Tibial artery (tissue), 4 donors: ENCODE data around the gene RSL1D1.
"Not testable (repeated sequence)": the region's sequence is repeated elsewhere in the genome, so short reads cannot be mapped to it uniquely, and the experiment has no call there.

Experiments used
- DNase-seq, 2 donors: peaks; one replicate each; pipeline ENCODE4 v3.0.0-alpha.2; 2019
- H3K27ac ChIP-seq, 2 donors: fragments of 200-600 bp; sonication (generic) in 1 of 2; 1 replicate in 1 of 2; 2 replicates in 1 of 2; pipeline ENCODE4 v1.5.1; 2018 to 2019; ENCODE audit warnings: mild to moderate bottlenecking in 1 of 2
- H3K27me3 ChIP-seq, 2 donors: fragments of 200-600 bp; sonication (generic) in 1 of 2; one replicate each; pipeline versions ENCODE4 v1.5.1 to v1.6.0; 2016 to 2019
- H3K36me3 ChIP-seq, 3 donors: fragments of 200-600 bp; sonication (generic) in 2 of 3; one replicate each; pipeline ENCODE4 v1.5.1; 2016 to 2019; ENCODE audit warnings: mild to moderate bottlenecking in 2 of 3
- H3K4me1 ChIP-seq, 4 donors: fragments of 200-600 bp; sonication (generic) in 2 of 4; 1 replicate in 3 of 4; 2 replicates in 1 of 4; pipeline ENCODE4 v1.5.1; 2016 to 2019
- H3K4me3 ChIP-seq, 2 donors: fragments of 200-600 bp; sonication (generic) in 1 of 2; 1 replicate in 1 of 2; 2 replicates in 1 of 2; pipeline ENCODE4 v1.5.1; 2018 to 2019; ENCODE audit warnings: mild to moderate bottlenecking in 2 of 2
- H3K9me3 ChIP-seq, 3 donors: fragments of 200-600 bp; sonication (generic) in 1 of 3; one replicate each; pipeline ENCODE4 v1.5.1; 2016 to 2019
- CTCF ChIP-seq, 2 experiments: fragments of 200-600 bp in 1 of 2; fragments of 450-650 bp in 1 of 2; IDR thresholded peaks; one replicate each; pipeline ENCODE4 v1.5.1; 2017 to 2019; ENCODE audit warnings: antibody characterized with exemption in 2 of 2, mild to moderate bottlenecking in 1 of 2, moderate library complexity in 1 of 2
- intact Hi-C: fragments of 100-400 bp; cut with DNase I; formaldehyde crosslinking; loops from one replicate; pipeline ENCODE4 v1.15.0; 2023; ENCODE audit warnings: low total_unique reads

RSL1D1 gene

GRCh38 chr16:11835891-11836649 lies 15.3 kb downstream of the RSL1D1 start:
- no peaks in the 10 kb centered on the region for H3K27me3 ChIP-seq
- peak overlapping the region; percentile 31 to 62 for H3K27ac ChIP-seq
- H3K4me1 ChIP-seq = peaks cover 0 to 35% (median 12%) of the 10 kb centered on the region in 4 donors
- intact Hi-C loops = no loop called here
- no peaks in the 10 kb centered on the region for H3K9me3 ChIP-seq
- H3K36me3 ChIP-seq = peaks cover 40 to 55% (median 48%) of the 10 kb centered on the region in 3 donors
- TF ChIP-seq CTCF (IDR thresholded peaks at IDR 0.05) = no peak
- H3K4me3 ChIP-seq = no peak overlapping the region
- peak in 1 of 2 donors; percentile 70 for DNase-seq

GRCh38 chr16:11835309-11835708 lies 16.0 kb downstream of the RSL1D1 start:
- Histone ChIP-seq H3K27me3 (no peaks in the 10 kb centered on the region), H3K36me3 (peaks cover 33 to 47% (median 40%) of the 10 kb centered on the region in 3 donors), H3K4me3 (no peak overlapping the region), H3K27ac (peak overlapping the region in 1 of 2 donors; percentile 62), H3K4me1 (peaks cover 0 to 35% (median 12%) of the 10 kb centered on the region in 4 donors), H3K9me3 (no peaks in the 10 kb centered on the region)
- no peak for TF ChIP-seq CTCF (IDR thresholded peaks at IDR 0.05)
- peak in 1 of 2 donors; percentile 60 for DNase-seq
- intact Hi-C loops = no loop called here

- intact Hi-C loops = no loop called here
- peak in 1 of 2 donors; percentile 44 for DNase-seq
- H3K4me3 ChIP-seq = no peak overlapping the region
These were observed 17.2 kb downstream of the RSL1D1 start for GRCh38 chr16:11833951-11834695.

GRCh38 chr16:11828696-11829095 lies 22.6 kb downstream of the RSL1D1 start:
- Histone ChIP-seq H3K4me3 (no peak overlapping the region), H3K27me3 (no peaks in the 10 kb centered on the region), H3K4me1 (peaks cover 0 to 16% (median 6%) of the 10 kb centered on the region in 4 donors), H3K27ac (no peak overlapping the region), H3K9me3 (no peaks in the 10 kb centered on the region), H3K36me3 (no peaks in the 10 kb centered on the region)
- no peak for TF ChIP-seq CTCF (IDR thresholded peaks at IDR 0.05)
- no peak for DNase-seq
- intact Hi-C loops = no loop called here

More at GRCh38 chr16:11833951-11834695, 17.2 kb downstream of the RSL1D1 start:
- peaks cover 21 to 35% (median 29%) of the 10 kb centered on the region in 3 donors for H3K36me3 ChIP-seq
- H3K9me3 ChIP-seq = no peaks in the 10 kb centered on the region
- no peak for TF ChIP-seq CTCF (IDR thresholded peaks at IDR 0.05)
- H3K27me3 ChIP-seq = no peaks in the 10 kb centered on the region
- peaks cover 0 to 35% (median 12%) of the 10 kb centered on the region in 4 donors for H3K4me1 ChIP-seq
- H3K27ac ChIP-seq = peak overlapping the region; percentile 4 to 15

GRCh38 chr16:11825520-11826165 lies 25.7 kb downstream of the RSL1D1 start:
- H3K36me3 ChIP-seq, H3K27ac ChIP-seq, H3K9me3 ChIP-seq, intact Hi-C loops, H3K27me3 ChIP-seq, DNase-seq, H3K4me3 ChIP-seq: not testable (repeated sequence)
- peaks cover 0 to 14% (median 6%) of the 10 kb centered on the region in 4 donors for H3K4me1 ChIP-seq
